Dermis microvascular lymphatic vessel endothelial cell (primary cell): Measurements from ENCODE around the gene LTF. TPM values are rescaled to one million over a fixed set of nuclear protein-coding genes. Genes with fewer than 3 reads are reported as not detected.
A peak's percentile ranks its signal among the peaks of the same experiment; 100 is the strongest.
"Not testable (repeated sequence)": the region's sequence is repeated elsewhere in the genome, so short reads cannot be mapped to it uniquely, and the experiment has no call there.

Experiments
- DNase-seq, 2 donors: peaks; one replicate each; pipeline versions ENCODE4 v3.0.0 to v3.0.0-alpha.2; 2010; ENCODE audit warnings: low read depth in 2 of 2
- total RNA-seq: library from RNA; depleted of rRNA; stranded (reverse); fragments of >200 nt; gene quantifications from 2 replicates; pipeline ENCODE4 v1.2.1, GENCODE V29; 2014

The LTF gene
- total RNA-seq, result 0.13 and 0.26 TPM in 2 replicates

DNA sequence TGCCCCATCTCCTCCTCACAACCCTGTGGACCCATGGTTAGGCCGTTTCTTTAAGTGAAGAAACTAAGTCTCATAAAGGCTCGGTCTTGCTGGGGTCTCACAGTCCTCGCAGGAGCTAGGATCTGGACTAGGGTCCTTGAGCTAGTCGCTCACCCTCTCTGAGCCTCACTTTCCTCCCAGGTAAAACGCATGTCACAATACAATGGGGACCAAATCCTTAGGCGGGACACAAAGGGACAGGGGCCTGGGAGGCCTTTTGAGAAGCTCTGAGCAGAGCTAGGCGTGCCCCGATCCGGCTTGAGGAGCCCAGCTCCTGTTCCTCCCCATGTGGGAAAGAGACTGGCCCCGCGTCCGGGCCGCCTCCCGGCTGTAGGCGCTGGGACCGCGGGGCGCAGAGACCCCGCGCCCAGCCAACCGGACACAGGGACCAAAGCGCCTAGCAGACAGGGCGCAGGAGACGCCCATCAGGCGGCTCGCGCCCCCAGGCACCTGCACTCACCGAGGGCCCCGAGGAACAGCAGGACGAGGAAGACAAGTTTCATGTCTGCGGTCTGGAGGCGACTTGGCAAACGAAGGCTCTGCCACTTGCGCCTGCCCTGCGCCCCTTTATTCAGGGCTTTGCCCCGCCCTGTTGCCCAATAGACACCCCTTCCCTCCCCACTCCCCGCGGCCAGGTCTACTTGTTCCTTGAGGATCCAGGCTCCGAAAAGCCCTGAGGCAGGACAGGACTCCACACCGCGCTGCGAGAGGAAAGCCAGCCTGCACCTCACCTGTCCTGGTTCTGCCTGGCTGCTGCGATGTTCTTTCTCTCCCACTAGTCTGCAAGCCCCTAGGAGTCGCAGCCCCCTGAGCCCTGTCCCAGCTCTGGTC lies at the start of gene LTF:
LTF (minus strand) TSS at position 580 of the 870 bp plus-strand sequence; CDS start at position 542, 38 bp downstream.
- no peak for DNase-seq

DNA sequence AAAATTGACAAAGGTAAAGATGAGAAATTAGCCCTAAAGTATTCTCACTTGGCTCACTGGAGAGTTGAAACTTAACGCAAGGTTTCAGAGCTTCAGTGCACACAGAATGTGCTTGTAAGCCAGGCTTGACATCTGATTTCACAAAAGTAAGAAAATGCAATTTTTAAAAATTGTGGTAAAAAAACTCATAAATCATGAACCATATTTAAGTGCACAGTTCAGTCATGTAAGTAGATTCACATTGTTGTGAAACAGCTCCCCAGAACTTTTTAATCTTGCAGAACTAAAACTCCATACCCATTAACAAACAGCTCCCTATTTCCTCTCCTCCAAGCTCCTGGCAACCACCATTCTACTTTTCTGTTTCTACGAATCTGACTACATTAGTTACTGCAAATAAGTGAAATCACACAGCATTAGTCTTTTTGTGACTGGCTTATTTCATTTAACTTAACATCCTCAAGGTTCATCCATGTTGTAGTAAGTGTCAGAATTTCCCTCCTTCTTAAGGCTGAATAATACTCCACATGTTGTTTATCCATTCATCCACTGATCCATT lies 47.6 kb upstream of the LTF start:
- no peak for DNase-seq

DNA sequence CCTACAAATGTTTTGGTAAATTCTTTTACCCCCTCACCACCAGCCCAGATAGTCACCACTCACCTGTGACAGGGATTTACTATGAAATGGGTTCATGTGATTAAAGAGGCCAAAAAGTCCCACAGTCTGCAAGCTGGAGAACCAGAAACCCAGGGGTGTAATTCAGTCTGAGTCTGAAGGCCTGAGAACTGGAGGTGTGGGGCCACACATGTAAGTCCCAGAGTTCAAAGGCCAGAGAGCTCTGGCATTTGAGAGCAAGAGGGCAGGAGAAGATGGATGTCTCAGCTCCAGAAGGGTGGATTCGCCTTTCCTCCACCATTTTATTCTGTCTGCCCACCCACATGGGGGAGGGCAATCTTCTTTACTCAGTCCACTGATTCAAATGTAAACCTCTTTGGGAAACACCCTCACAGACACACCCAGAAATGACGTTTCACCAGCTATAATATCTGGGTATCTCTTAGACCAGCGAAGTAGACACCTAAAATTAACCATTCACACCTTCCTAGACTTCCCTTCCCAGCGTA lies 45.0 kb upstream of the LTF start:
- DNase-seq, result no peak

DNA sequence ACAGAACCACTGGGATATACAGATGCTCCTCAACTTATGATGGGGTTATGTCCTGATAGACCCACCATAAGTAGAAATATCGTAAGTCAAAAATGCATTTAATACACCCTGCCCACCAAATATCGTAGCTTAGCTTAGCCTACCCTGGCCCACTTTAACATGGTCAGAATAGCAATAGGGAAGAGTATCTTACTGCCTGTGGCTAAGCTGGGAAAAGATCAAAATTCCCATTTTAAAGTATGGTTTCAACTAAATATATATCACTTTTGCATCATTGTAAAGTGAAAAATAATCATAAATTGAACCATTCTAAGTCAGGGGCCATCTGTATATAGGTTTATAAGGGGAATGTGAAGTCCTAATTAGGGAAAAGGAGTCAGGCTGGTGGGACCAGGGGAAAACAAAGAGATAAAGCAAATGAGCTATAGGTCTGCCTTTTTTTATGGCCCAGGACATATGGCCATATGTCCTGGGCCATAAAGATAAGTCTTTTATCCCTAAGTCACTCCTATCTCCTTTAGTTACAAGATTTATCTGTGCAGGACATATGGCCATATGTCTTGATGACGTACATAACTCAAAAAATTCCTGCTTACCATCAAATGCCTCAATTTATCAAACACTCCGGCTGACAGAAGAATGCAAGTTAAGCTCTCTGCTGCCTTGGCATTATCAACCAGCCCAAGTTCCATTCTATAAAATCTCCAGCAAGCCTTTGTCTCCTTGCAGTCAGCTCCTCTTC lies 44.3 kb upstream of the LTF start:
- no peak for DNase-seq

DNA sequence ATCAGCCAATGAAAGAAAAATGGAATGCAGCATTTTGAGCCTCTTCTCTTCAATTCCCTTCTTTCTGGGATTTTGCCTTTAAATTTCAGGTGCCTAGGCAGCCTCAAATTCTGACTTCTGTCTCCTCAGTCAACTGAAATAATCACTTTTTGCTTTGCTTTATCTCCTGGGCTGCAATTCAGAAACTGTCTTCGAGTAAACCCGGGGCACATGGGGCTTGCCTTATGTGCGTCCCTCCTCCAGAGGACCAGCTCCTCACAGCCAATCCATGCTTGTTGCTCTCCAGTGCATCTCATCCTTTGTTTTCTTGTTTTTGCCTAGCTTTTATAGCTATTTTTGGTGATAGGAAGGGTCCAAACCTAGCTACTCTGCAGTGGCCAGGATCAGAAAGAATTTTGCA lies 41.8 kb upstream of the LTF start:
- no peak for DNase-seq

- DNase-seq, result no peak
Observed at GRCh38 chr3:46505953-46506352, 41.2 kb upstream of the LTF start.

- DNase-seq, result no peak
Observed at GRCh38 chr3:46504789-46505188, 40.1 kb upstream of the LTF start.

GRCh38 chr3:46503200-46503874 lies 38.6 kb upstream of the LTF start:
- no peak for DNase-seq

DNA sequence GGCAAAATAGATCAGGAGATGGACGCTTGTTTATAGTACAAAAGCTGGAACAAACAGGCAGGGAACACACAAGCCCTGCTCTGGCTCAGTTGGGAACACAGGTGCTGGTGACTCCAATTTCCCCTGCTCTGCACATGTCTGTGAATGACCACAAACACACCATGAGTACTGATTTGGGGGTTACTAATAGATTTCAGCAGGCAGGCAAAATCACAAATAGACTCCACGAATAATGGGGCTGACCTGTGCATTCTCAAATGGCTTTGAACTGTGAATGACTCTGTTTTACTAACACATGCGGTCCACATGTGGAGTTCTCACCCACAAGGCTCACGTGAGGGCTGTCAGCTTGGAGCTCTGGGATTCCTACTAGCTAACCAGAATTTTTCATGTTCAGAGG lies 37.0 kb upstream of the LTF start:
- DNase-seq, result no peak

DNA sequence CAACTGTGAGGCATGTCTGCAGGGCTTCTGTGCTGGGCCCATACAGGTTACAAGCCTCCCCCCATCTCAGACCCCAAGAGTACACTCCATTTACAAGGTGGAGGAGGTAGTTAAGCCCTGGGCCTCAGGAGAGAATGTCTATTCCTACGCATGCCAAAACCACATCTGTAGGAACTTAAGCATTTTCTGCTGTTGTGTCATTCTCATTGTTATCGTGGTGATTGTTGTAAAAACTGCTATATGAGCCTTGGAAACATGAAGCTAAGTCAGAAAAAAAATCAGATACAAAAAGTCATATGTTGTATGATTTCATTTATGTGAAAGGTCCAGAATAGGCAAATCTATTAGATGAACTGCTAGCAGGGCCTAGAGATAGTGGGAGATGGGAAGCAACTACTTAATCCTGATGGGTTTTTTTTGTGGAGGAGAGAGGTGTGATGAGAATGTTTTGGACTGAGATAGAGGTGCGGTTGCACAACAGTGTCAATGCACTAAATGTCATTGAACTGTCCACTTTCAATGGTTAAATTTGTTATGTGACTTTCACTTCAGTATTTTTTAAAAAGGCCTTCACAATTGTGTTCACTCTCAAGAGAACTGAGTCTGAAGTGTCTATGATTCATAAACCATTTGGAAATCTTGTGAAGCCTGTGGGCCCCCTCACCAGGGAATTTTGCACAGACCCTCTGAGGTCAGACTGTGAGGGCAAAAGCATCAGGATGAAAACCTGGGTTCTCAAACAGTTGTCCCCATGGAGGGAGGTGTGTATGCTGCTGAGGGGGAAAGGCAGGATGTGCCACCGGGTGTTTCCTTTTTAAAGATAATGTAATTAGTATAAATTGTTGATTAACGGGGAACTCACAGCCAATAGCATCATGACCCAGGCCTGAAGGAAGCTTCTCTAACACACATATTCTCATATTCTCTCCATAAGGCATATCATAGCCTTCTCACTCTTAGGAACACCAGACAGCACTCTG lies 36.2 kb upstream of the LTF start:
- DNase-seq, result peak in 1 of 2 donors; percentile 9

GRCh38 chr3:46498916-46499519 lies 34.3 kb upstream of the LTF start:
- DNase-seq, result no peak

DNA sequence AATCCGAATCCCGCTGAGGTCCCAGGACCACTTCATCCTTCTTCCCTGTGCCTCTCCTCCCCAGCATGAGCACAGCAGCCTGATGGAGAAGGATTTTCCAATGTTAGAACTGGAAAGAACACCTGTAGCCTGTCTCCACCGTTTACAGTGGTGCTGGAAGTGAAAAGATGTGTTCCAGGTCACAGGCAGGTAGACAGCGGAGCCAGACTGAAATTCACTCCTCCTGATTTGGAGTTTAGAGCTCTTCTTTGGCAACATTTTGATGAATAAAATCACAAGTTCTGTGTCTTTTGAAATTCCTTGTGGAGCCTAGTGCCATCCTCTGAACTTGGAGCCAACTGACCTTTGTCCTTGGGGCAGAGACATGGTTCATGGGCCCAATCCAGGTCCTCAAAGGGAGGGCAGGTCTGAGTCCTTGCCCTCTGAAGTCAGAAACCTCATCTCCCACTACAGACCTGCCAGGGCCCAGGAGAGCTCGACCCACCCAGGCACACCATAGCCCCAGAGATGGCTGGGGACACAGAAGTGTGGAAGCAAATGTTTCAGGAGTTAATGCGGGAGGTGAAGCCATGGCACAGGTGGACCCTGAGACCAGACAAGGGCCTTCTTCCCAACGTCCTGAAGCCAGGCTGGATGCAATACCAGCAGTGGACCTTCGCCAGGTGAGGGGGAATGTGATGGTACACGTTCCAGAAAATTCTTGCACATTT lies 33.0 kb upstream of the LTF start, which contains the start of gene RTP3:
RTP3 (plus strand) TSS at position 421 of the 710 bp plus-strand sequence; CDS start at position 508, 87 bp downstream.
- no peak for DNase-seq

DNA sequence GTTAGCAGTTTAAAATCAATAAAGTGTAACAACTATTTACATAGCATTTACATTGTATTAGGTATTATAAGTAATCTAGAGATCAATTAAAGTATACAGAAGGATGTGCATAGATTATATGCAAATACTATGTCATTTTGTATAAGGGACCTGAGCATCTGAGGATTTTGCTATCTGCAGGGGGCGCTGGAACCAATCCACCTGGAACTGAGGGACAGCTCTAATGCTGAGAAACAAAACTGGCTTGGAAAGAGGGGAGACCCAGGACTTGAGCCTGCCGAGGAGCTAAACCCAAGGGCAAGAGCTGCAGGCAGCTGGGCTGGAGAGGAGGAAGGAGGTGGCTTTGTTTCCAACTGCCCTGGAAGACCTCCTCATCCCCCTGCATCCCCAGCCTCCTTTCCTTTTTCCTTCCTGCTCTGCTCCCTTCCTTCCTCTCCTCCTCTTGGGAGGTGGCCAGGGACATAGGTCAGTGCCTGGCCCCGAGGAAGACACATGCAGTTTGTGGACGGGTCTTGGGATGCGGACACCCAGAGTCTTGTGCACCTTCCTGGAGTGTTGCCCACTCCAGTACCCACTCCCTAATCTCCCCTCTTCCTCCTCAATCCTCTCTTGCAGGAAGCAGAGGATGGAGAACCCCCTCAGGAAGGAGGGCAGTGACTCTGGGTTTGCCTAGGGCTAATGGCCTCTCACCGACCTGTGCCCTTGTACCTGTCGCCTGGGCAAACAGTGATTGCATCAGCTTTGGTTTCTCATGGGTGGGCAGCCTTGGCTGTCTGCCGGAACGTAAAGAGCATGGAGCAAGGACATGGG lies 32.2 kb upstream of the LTF start:
- DNase-seq, result peak in 1 of 2 donors; percentile 55

DNA sequence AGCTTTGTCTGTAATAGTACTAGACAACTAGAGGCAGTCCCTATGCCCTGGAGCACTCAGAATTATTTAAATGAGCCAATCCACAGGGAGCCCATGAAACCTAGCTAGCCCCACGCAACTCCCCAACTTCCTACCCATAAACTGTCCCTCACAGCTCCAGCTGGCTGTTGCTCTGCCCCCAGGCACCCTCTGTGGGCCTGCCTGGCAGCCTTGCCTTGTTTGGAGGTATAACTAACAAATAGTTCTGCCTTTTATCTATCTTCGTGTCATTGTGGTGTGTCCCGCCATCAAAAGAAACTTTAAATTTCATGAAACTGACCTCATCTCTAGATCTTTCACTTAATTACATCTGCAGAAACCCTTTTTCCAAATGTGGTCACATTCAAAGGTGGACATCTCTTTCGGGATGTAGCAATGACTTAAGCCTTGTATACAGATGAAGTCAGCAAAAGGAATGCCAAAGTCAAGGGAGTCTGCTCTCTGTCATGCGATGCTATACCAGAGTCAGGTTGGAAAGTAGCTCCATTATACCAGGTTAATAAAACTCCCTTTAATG lies 31.3 kb upstream of the LTF start:
- no peak for DNase-seq

- not testable (repeated sequence) for DNase-seq
Observed at GRCh38 chr3:46494491-46494890, 29.8 kb upstream of the LTF start.

GRCh38 chr3:46492890-46493547 lies 28.3 kb upstream of the LTF start:
- DNase-seq, result no peak
